HepG2 (cell line): ENCODE data around the gene CSE1L. TPM values are rescaled to one million over a fixed set of nuclear protein-coding genes. Genes with fewer than 3 reads are reported as not detected.

Source experiments
- FOXK1 ChIP-seq: sonication (generic); formaldehyde crosslinking; IDR thresholded peaks from 2 replicates; pipeline ENCODE4 v1.4.0; 2020; ENCODE audit warnings: low read depth, missing genetic modification reagents, borderline replicate concordance
- FOXM1 ChIP-seq: sonication (generic); formaldehyde crosslinking; IDR thresholded peaks from 2 replicates; pipeline ENCODE4 v1.5.0; 2020; ENCODE audit warnings: missing genetic modification reagents
- IRF2 ChIP-seq: IDR thresholded peaks from 2 replicates; pipeline ENCODE4 v1.6.1; 2018; ENCODE audit warnings: missing genetic modification reagents, missing compliant biosample characterization
- NR2F1 ChIP-seq, 2 experiments: fragments of 450-650 bp in 1 of 2; formaldehyde crosslinking in 1 of 2; IDR thresholded peaks; 2 replicates each; pipeline versions ENCODE4 v1.5.0 to v1.6.1; 2016 to 2020; ENCODE audit warnings: mild to moderate bottlenecking in 1 of 2, missing compliant biosample characterization in 1 of 2, missing genetic modification reagents in 1 of 2, moderate library complexity in 1 of 2
- PHF5A ChIP-seq: IDR thresholded peaks from one replicate; pipeline ENCODE4 v1.6.1; 2018; ENCODE audit warnings: low read depth, missing genetic modification reagents; ENCODE audit not compliant: unreplicated experiment
- REPIN1 ChIP-seq: sonication (generic); formaldehyde crosslinking; IDR thresholded peaks from 2 replicates; pipeline ENCODE4 v1.8.0; 2022; ENCODE audit warnings: missing genetic modification reagents, low read depth, mild to moderate bottlenecking, borderline replicate concordance
- RXRA ChIP-seq: sonication (generic); formaldehyde crosslinking; IDR thresholded peaks from 2 replicates; pipeline ENCODE4 v1.5.1; 2020; ENCODE audit warnings: missing genetic modification reagents
- SOX6 ChIP-seq, 2 experiments: fragments of 450-650 bp in 1 of 2; sonication (generic) in 1 of 2; formaldehyde crosslinking in 1 of 2; IDR thresholded peaks; 2 replicates each; pipeline versions ENCODE4 v1.4.0 to v1.6.1; 2017 to 2020; ENCODE audit warnings: antibody characterized with exemption in 1 of 2, mild to moderate bottlenecking in 1 of 2, missing genetic modification reagents in 1 of 2
- STAT5B ChIP-seq: sonication (generic); formaldehyde crosslinking; IDR thresholded peaks from 2 replicates; pipeline ENCODE4 v1.4.0; 2020; ENCODE audit warnings: missing genetic modification reagents
- TBX3 ChIP-seq: fragments of 450-650 bp; IDR thresholded peaks from 2 replicates; pipeline ENCODE4 v1.6.1; 2017; ENCODE audit warnings: antibody characterized with exemption, mild to moderate bottlenecking, inconsistent platforms, borderline replicate concordance
- ZBTB33 ChIP-seq: sonication (generic); formaldehyde crosslinking; IDR thresholded peaks from 2 replicates; pipeline ENCODE4 v1.4.0; 2020; ENCODE audit warnings: missing genetic modification reagents
- ZBTB43 ChIP-seq: sonication (generic); formaldehyde crosslinking; conservative IDR thresholded peaks from 2 replicates; pipeline ENCODE4 v1.4.0; 2020; ENCODE audit warnings: missing genetic modification reagents
- ZFP36L2 ChIP-seq: sonication (generic); formaldehyde crosslinking; IDR thresholded peaks from 2 replicates; pipeline ENCODE4 v1.4.0; 2020; ENCODE audit warnings: missing genetic modification reagents
- ZMYM2 ChIP-seq: sonication (generic); formaldehyde crosslinking; IDR thresholded peaks from 2 replicates; pipeline ENCODE4 v1.8.0; 2022; ENCODE audit warnings: mild to moderate bottlenecking, missing genetic modification reagents
- ZNF10 ChIP-seq: sonication (generic); formaldehyde crosslinking; IDR thresholded peaks from 2 replicates; pipeline ENCODE4 v1.4.0; 2020; ENCODE audit warnings: mild to moderate bottlenecking, low read depth, missing genetic modification reagents, borderline replicate concordance
- ZNF18 ChIP-seq: sonication (generic); formaldehyde crosslinking; IDR thresholded peaks from 2 replicates; pipeline ENCODE4 v1.8.0; 2022; ENCODE audit warnings: mild to moderate bottlenecking, missing genetic modification reagents; ENCODE audit not compliant: insufficient replicate concordance
- ZNF230 ChIP-seq: sonication (generic); formaldehyde crosslinking; IDR thresholded peaks from 2 replicates; pipeline ENCODE4 v1.4.0; 2020; ENCODE audit warnings: mild to moderate bottlenecking, missing genetic modification reagents
- ZNF3 ChIP-seq: IDR thresholded peaks from 2 replicates; pipeline ENCODE4 v1.7.0; 2017; ENCODE audit warnings: inconsistent platforms
- ZNF564 ChIP-seq: sonication (generic); formaldehyde crosslinking; IDR thresholded peaks from 2 replicates; pipeline ENCODE4 v1.8.1; 2023; ENCODE audit warnings: mild to moderate bottlenecking, missing genetic modification reagents
- ZNF605 ChIP-seq: sonication (generic); formaldehyde crosslinking; IDR thresholded peaks from 2 replicates; pipeline ENCODE4 v1.8.0; 2022; ENCODE audit warnings: mild to moderate bottlenecking, missing genetic modification reagents
- ZSCAN5A ChIP-seq: sonication (generic); formaldehyde crosslinking; IDR thresholded peaks from 2 replicates; pipeline ENCODE4 v1.8.0; 2022; ENCODE audit warnings: mild to moderate bottlenecking, missing genetic modification reagents, borderline replicate concordance
- polyA plus RNA-seq, 8 experiments: library from polyadenylated mRNA; depleted of rRNA in 3 of 8; stranded (reverse) in 7 of 8; unstranded in 1 of 8; fragments of >200 nt; fragmentation: Illumina TruSeq in 4 of 8; extraction: Trizol in 4 of 8; gene quantifications; 2 replicates each; pipeline versions ENCODE4 v1.2.1 to v1.2.3, GENCODE V29; 2011 to 2016; ENCODE audit warnings: low read depth in 4 of 8, missing spikeins in 1 of 8, mixed read lengths in 1 of 8; ENCODE audit not compliant: insufficient read depth in 1 of 8
- total RNA-seq, 5 experiments: library from RNA; depleted of rRNA; stranded (reverse); fragments of >200 nt; fragmentation: Illumina TruSeq; extraction: Trizol; gene quantifications; 2 replicates each; pipeline ENCODE4 v1.2.3, GENCODE V29; 2016; ENCODE audit warnings: low read depth in 1 of 5

The CSE1L gene
- total and polyA plus RNA-seq, 2 of the 13 experiments (the other 11 are each of a cell fraction or from before 2014, with no cell fraction given), result 56.9 to 258 TPM

GRCh38 chr20:49046087-49046900, at the start of gene CSE1L (continued):
- TF ChIP-seq SOX6 (IDR thresholded peaks at IDR 0.05) (no peak), SOX6 (CRISPR knock-in tag; IDR thresholded peaks at IDR 0.05) (peak; percentile 54), REPIN1 (peak; percentile 82; the same call in 1 of the 2 replicates), PHF5A (CRISPR knock-in tag) (no peak), ZNF230 (peak; percentile 97), ZNF564 (peak; percentile 87; the same call in 1 of the 2 replicates), ZNF10 (CRISPR knock-in tag) (no peak), ZSCAN5A (peak; percentile 53; the same call in 1 of the 2 replicates), ZBTB43 (CRISPR knock-in tag) (peak; percentile 96), ZMYM2 (CRISPR knock-in tag) (no peak), NR2F1 (CRISPR knock-in tag; IDR thresholded peaks at IDR 0.05) (0 out of 4 replicates have a peak, but pooled peaks of 1 of the 2 experiments have one; percentile 32), ZNF18 (CRISPR knock-in tag) (peak; percentile 62), ZNF3 (CRISPR knock-in tag) (0 out of 2 replicates have a peak, but pooled peaks have one; percentile 13), IRF2 (CRISPR knock-in tag) (peak; percentile 75; the same call in 1 of the 2 replicates), RXRA (CRISPR knock-in tag) (peak; percentile 84; the same call in 1 of the 2 replicates), TBX3 (peak; percentile 36; the same call in 1 of the 2 replicates), ZFP36L2 (CRISPR knock-in tag) (no peak; the same call in 1 of the 2 replicates), ZNF605 (CRISPR knock-in tag) (peak; percentile 97), FOXK1 (CRISPR knock-in tag) (peak; percentile 22; the same call in 1 of the 2 replicates), FOXM1 (CRISPR knock-in tag) (peak; percentile 91), ZBTB33 (CRISPR knock-in tag) (no peak; the same call in 1 of the 2 replicates), STAT5B (CRISPR knock-in tag) (0 out of 2 replicates have a peak, but pooled peaks have one; percentile 56)
